ENCODE results near the gene AIDA.

DNA sequence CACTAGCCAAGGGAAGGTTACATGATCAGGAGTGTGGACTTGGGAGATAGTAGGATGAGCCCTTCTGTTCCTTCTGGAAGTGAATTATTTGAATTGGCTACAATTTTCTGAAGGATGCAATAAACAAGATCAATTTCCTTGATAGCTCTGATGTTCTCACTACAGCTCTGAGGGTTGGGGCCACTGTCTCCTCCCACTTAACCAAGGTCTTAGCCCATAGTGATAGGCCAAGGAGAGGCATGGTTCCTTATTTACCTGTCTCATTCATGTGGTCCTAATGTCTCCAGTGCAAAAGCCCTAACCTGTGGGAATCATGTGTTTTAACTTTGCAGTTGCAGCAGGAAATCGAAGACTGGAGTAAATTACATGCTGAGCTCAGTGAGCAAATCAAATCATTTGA lies 59.6 kb downstream of the AIDA start:
- TF ChIP-seq POLR2AphosphoS5 (IDR thresholded peaks at IDR 0.05) = no peak
- TF ChIP-seq, protein P1, sequence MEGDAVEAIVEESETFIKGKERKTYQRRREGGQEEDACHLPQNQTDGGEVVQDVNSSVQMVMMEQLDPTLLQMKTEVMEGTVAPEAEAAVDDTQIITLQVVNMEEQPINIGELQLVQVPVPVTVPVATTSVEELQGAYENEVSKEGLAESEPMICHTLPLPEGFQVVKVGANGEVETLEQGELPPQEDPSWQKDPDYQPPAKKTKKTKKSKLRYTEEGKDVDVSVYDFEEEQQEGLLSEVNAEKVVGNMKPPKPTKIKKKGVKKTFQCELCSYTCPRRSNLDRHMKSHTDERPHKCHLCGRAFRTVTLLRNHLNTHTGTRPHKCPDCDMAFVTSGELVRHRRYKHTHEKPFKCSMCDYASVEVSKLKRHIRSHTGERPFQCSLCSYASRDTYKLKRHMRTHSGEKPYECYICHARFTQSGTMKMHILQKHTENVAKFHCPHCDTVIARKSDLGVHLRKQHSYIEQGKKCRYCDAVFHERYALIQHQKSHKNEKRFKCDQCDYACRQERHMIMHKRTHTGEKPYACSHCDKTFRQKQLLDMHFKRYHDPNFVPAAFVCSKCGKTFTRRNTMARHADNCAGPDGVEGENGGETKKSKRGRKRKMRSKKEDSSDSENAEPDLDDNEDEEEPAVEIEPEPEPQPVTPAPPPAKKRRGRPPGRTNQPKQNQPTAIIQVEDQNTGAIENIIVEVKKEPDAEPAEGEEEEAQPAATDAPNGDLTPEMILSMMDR (IDR thresholded peaks at IDR 0.05) = no peak
- TF ChIP-seq POLR2A (IDR thresholded peaks at IDR 0.05) = no peak
